IPS-NIHi7 (cell line): Measurements from ENCODE around the gene DECR2.

Experiments used
- DNase-seq: peaks from one replicate; pipeline ENCODE4 v3.0.0; 2012; ENCODE audit warnings: mixed read lengths; ENCODE audit errors: extremely low spot score

Gene DECR2

DNA sequence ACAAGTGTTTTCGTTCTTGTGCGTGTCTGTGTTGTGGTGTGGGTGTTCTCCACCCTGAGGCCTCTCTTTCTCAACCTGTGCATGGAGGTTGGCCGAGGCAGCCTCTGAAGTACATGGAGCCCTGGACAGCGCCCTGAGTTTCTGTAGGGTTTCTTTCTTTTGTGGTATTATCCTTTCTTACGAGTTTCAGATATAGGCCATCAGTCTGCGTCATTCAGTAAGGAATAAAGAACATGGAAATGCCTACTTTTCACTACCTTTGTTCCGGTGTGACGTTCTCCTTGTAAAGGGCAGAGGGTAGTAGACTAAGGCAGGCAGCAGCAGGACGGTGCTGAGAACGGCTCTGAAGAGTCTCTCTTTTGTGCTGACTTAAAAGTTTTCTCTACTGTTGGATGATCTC lies 42.3 kb downstream of the DECR2 start:
- no peak for DNase-seq

DNA sequence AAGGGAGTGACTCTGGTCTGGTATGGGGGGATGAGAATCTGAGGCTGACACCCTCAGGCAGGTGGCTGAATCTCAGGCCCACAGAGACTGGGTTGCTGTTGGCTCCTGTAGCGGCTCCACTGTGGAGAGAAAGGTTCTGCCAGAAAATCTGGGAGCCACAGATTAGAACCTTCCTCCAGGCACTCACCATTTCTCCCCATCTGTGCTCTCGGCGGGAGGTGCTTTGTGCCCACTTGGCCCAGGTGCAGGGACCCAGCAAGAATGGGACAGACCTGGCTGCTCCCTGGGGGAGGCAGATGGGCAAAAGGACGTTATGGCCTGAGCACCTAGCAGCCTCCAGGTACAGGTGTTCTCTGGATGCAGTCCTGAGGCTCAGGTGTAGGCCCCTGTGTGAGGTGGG lies 43.9 kb downstream of the DECR2 start:
- DNase-seq = no peak

DNA sequence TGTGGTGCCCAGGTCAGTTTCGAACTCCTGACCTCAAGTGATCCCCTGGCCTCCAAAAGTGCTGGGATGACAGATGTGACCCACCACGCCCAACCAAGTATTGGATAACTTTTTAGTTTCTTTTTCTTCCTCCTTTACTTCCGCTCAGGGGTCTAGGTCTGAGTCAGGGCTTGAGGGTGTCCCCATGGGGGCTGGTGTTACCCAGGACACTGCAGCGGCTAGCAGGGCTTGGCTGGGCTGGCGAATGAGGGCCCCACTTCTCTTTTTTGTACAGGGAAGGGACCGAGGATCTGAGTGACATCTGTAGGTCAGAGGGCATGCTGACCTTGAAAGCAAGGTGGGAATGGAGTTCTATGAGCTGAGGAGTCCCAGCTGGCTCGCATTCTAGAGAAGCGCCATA lies 48.7 kb downstream of the DECR2 start:
- no peak for DNase-seq

DNA sequence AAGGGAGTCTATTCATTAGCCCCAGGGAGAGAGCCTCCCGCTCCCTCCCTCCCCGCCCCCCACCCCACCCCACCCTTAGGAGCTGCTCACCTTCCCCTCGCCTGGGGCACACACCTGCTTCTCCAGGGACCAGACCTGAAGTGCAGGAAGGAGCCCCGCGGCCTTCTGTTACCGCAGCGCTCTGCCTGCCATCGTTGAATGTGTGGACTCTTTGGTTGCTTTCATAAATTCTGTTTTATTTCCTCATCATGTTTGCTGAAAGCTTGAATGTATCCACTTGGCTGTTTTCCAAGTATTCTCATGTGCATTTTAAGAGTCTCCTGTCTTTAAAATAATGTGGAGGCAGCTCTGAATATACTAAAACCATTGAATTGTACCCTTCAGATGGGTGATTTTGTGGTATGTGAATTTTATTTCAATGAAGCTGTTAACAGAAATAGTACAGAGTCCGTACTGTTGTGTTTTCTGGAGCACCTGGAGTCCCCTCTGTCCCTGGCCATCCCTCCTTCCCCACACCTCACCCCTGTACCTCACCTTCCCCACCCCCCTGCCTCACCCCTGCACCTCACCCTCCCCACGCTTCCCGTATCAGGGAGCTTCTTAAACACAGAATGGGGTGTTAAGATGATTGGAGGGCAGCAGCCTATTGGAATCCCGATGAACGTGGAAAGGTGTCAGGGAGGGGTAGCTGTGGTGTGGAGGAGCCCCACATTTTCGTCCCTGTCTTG lies 49.3 kb downstream of the DECR2 start:
- no peak for DNase-seq

DNA sequence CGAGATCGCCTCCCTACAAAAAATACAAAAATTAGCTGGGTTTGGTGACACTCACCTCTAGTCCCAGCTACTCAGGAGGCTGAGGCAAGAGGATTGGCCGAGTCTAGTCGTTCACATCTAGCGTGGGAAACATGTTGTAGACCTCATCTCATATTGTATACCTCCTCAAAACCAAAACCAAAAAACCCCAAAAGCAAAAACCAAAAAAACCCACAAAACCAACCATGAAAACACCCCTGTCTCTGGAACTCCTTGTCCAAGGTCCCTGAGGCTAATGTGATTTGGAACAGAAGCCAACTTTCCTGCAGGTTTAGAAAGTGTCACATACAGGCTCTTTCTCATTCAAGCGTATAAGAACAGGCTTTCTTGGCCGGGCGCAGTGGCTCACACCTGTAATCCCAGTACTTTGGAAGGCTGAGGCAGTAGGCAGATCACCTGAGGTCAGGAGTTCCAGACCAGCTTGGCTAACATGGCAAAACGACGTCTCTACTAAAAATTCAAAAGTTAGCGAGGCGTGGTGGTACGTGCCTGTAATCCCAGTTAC lies 52.8 kb downstream of the DECR2 start:
- no peak for DNase-seq

DNA sequence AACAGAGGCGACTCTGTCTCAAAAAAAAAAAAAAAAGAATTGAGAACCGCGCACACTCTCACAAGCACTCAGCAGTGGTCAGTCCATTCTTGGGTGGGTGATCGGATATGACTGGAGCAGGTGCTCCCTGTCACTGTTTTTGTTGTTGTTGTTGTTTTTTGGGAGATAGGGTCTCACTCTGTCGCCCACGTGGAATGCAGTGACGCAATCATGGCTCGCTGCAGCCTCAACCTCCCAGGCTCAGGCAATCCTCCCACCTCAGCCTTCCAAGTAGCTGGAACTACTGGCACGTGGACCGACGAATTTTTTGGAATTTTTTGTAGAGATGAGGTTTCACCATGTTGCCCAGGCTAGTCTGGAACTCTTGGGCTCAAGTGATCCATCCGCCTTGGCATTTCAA lies 53.8 kb downstream of the DECR2 start:
- DNase-seq = no peak

DNA sequence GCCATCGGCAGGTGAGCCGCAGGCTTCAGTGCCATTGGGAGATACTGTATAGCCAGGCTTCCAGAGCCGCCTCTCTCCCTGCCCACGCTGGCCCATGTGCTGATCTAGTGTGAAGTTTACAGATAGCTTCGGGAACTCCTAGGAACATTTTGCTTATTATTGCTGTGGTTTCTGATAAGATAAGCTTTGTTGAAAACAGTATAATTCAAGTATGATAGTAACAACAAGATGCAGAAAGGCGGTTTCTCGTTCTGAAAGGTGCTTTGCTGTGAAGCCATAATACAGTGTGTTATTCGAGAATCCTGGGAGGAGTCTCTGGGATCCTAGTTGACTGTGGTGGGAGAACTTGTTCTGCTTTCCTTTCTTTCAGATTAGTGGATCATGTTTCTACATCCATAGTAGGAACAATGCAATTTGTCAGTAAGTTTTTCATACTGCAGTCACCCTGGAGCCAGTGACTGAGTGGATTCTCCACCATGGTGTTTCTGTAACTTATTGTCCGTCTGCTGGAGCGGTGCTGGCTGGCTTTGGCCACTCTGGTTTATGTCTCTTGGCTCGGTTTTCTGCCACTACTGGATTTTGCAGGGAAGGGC lies 55.3 kb downstream of the DECR2 start:
- no peak for DNase-seq

DNA sequence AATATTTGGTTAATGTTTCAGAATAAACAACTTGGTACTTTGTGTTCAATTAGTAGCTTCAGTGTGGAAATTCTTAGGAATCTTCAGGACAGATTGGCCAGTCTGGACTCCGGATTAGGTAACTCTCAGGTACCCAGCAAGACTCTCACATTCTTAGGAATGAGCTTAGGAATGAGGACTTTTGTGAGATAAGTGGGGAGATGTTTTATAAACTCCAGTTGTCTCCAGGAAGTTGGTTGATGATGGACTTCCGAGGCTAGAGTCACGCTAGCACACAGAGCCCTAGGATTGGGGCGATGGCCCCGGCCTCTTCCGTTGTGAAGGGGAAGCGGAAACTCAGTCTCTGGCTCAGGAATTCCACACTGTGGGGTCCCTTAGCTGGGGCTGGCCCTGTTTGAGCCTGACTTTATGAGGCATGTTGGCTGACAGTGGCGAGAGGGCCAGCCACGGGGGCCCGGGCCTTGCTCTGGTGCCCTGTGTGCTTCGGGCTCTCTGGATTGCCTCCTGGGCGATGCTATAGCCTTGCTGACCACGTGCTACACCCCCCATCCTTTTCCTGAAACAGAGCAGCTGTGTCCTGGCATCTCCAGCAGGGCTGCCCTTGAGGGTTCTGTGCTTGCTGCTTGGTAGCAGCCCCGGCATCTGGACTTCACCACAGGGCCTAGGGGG lies 56.2 kb downstream of the DECR2 start:
- no peak for DNase-seq

DNA sequence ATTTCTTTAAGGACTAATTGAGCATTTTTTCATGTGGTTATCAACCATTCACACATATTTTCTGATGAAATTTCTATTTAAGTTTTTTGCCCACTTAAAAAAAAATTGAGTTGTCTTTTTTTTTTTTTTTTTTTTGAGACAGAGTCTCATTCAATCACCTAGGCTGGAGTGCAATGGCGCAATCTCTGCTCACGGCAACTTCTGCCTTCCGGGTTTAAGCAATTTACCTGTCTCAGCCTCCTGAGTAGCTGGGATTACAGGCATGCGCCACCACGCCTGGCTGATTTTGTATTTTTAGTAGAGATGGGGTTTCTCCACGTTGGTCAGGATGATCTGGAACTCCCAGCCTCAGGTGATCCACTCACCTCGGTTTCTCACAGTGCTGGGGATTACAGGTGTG lies 58.1 kb downstream of the DECR2 start:
- DNase-seq = no peak

DNA sequence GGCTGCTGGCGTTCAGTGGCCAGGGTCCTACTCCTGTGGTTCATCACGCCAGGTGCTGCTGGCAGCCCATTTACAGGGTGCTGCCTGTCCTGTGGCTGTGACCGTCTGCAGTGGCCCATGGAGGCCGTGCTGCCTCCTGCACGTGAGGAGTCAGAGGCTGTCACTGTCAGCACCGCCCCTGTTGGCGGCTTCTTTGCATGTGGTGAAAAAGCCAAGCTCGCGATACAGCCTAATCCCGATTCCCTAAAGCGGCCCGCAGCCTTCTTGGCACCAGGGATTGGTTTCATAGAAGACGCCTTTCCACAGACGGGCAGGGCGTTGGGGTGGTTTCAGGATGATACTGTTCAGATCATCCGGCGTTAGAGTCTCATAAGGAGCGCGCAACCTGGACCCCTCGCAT lies 59.1 kb downstream of the DECR2 start:
- no peak for DNase-seq
